Neuron (in vitro differentiated cells): ENCODE data around the gene PPARA.

Experiments
- H2AFZ ChIP-seq: one replicate; pipeline ENCODE4 v1.6.1; 2013; ENCODE audit warnings: low read depth, mild to moderate bottlenecking, inconsistent platforms, low read length, moderate library complexity
- H3K27me3 ChIP-seq: one replicate; pipeline ENCODE4 v1.6.1; 2013; ENCODE audit warnings: low read length; ENCODE audit not compliant: insufficient read depth
- H3K36me3 ChIP-seq: one replicate; pipeline ENCODE4 v1.6.1; 2013; ENCODE audit warnings: low read length; ENCODE audit not compliant: insufficient read depth
- H3K4me1 ChIP-seq: one replicate; pipeline ENCODE4 v1.6.1; 2013; ENCODE audit warnings: low read length; ENCODE audit not compliant: insufficient read depth
- H3K4me3 ChIP-seq: 2 replicates; pipeline ENCODE4 v1.5.1; 2013; ENCODE audit warnings: mild to moderate bottlenecking, low read length, moderate library complexity
- H3K9me3 ChIP-seq: one replicate; pipeline ENCODE4 v1.6.1; 2013; ENCODE audit warnings: low read length

The PPARA gene

DNA sequence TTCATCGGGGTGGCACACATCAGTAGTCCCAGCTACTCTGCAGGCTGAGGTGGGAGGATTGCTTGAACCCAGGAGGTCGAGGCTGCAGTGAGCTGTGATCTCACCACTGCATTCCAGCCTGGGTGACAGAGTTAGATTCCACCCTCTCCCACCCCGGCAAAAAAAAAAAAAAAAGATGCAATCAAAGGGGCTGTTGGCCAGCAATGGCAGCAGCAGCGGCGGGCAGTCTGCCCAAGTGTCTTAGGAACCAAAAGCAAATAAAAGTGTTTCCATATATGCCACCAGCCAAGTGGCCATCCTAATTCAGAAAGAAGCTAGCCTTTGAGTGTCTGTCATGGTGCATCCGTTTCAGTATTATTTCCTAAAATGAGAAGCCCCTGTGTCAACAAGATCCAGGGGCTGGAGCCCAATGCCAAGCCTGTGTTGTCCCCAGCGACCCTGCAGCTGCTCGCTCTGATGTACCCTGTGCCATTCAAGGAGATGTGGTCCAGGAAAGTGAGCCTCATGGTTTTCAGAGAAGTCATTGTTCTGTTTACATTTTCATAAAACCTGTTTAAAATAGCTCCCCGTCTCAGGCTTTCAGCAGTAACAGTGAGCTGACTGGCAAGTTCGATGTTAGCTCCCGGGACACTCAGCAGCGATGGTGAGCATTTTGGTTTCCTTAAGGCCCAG lies 87.3 kb downstream of the PPARA start:
- Histone ChIP-seq H3K36me3 (no peaks in the 10 kb centered on the region), H3K4me1 (no peaks in the 10 kb centered on the region), H3K9me3 (no peaks in the 10 kb centered on the region), H3K4me3 (no peak overlapping the region), H3K27me3 (no peaks in the 10 kb centered on the region), H2AFZ (no peak overlapping the region)

DNA sequence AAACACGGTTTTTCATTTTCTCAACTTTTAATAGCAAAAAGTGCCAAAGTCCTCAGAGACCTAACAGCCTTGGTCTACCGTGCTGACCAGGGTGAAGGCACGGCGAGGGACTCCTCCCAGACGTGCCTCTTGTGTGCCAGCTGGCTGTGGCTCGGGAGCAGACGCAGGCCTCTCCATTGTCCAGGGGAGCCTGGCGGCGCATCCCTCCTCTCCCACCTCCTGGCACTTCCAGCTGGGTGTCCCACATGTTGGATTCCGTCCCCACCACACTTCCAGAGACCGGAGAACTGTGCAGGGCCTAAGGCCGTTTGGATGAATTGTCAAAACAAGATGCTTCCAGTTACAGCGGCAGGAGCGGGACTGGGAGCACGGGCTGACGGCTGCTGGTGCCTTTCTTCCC lies 88.2 kb downstream of the PPARA start:
- Histone ChIP-seq H3K9me3 (no peaks in the 10 kb centered on the region), H3K4me3 (no peak overlapping the region), H2AFZ (no peak overlapping the region), H3K27me3 (no peaks in the 10 kb centered on the region), H3K4me1 (no peaks in the 10 kb centered on the region), H3K36me3 (no peaks in the 10 kb centered on the region)

DNA sequence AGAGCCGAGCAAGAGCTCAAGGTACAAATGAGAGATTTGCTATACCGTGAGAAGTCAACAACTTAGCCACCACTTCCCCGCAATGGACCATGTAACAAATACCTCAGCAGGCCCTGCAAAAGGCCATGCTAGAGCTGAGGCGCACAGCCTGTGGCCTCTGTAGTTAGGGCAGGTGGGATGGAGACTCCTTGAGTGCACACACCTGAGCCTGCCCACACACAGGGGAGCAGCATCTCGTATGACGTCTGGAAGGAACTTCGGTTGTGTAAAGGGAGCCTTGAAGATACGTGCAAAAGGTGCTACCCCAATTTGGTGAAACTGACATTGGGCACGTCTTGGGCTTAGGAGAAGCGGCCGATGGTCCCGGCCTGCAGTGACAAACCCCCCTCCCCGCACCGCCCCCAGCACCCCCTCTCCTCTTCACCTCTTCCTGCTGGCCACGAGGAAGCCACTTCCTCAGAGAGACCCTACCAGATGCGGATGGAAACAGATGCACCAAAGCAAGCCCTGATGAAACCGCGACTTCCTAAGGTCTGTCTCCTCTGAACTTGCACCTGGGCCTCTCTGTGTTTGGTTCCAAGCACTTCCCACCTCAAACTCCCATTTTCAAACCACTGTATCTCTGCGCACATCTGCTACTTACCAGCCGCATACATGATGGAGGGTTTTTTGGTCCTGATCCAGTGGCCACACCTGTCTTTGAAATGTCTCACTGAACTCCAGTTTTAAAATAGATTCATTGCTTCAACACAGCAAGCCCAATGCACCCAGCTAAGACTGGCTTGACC lies 89.1 kb downstream of the PPARA start:
- Histone ChIP-seq H3K4me1 (no peaks in the 10 kb centered on the region), H3K27me3 (no peaks in the 10 kb centered on the region), H2AFZ (no peak overlapping the region), H3K36me3 (peaks cover 5% of the 10 kb centered on the region), H3K9me3 (no peaks in the 10 kb centered on the region), H3K4me3 (no peak overlapping the region)

DNA sequence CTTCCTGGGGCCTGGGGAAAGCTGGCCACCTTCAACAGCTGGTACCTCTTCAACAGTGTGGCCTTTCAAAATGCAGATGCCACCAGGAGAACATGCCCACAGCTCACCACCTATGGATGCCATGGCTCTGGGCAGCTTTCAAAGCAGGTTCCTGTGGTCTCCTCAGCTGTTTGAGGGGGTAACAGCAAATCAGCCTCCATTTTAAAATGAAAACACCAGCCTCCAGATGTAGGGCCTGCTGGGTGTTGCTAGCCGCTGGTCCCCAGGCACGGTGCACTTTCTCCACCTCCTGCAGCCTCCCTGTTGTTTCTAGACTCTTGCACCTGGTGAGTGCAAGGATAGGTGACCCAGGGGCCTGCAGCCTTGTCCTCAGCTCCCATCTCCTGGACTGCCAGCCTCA lies 89.7 kb downstream of the PPARA start:
- H3K4me3 ChIP-seq, result no peak overlapping the region
- peaks cover 10% of the 10 kb centered on the region for H3K36me3 ChIP-seq
- no peak overlapping the region for H2AFZ ChIP-seq
- H3K4me1 ChIP-seq, result no peaks in the 10 kb centered on the region
- no peaks in the 10 kb centered on the region for H3K27me3 ChIP-seq
- no peaks in the 10 kb centered on the region for H3K9me3 ChIP-seq

DNA sequence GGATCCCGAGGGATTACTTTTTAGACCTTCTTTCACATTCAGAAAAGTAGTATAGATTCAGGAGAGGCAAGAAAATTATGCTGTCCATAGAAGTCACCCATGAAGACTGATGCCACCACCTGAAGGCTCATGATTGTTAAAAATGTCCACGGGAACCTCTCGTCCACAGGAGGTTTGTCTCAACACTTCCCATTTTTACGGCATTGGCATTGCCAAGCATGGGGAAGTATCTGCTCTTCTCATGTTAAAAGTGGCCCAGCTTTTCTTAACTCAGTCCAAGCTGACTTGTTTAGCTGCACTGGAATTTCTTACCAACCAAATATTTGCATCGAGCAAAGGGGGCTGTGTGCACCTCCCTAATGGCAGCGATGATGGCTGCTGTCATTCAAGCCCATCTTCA lies 90.2 kb downstream of the PPARA start:
- Histone ChIP-seq H3K27me3 (no peaks in the 10 kb centered on the region), H3K36me3 (peaks cover 10% of the 10 kb centered on the region), H2AFZ (no peak overlapping the region), H3K4me1 (no peaks in the 10 kb centered on the region), H3K9me3 (no peaks in the 10 kb centered on the region), H3K4me3 (no peak overlapping the region)

DNA sequence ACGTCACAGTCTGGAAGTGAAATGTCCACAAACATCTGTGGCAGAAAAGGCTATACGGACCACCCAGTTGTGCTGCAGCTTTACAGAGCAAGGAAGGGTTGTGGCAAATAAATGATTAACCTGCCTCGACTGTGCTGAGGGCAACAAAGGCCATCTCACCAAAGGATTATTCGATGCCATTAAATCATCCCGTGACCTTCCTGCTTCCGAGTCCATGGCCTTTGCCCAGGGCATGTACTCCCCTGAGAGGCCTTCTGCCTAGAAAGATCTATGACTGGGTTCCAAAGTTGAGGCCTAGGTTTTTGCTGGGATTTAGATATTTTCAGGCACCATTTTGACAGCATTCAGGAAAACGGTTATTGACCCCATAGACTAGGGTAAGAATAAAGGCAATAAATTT lies 90.6 kb downstream of the PPARA start:
- H3K36me3 ChIP-seq, result peaks cover 10% of the 10 kb centered on the region
- no peaks in the 10 kb centered on the region for H3K27me3 ChIP-seq

DNA sequence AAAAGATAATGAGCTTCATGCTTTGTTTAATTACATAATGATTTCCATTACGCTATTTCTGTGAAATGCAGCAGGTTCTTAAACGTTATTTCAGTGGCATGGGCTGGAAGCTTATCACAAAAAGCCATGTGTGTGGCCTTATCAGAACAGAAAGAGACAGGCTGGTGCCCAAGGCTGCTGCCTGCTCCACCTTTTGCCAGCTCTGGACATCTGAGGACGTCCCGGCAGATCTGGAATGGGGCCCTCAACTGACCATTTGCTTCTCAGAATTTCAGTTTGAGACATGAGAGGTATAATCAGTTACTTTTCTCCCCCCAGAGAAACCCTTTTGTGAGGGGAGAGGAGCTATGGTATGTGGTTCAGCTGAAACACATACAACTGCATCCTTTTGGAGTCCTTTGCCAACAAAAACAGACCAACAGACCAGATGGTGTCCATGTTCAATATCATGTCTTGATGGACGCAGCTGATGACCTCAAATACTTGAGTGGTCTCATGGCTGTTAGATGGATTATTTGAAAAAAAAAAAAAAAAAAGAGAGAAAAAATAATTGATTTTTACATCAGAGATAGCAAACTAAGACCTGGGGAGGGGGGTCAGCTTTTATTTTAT lies 91.2 kb downstream of the PPARA start:
- Histone ChIP-seq H3K4me1 (no peaks in the 10 kb centered on the region), H3K4me3 (no peak overlapping the region), H3K9me3 (no peaks in the 10 kb centered on the region), H2AFZ (no peak overlapping the region), H3K36me3 (peaks cover 10% of the 10 kb centered on the region), H3K27me3 (no peaks in the 10 kb centered on the region)

More for the DNA sequence above, 90.6 kb downstream of the PPARA start:
- Histone ChIP-seq H3K4me1 (no peaks in the 10 kb centered on the region), H3K4me3 (no peak overlapping the region), H2AFZ (no peak overlapping the region), H3K9me3 (no peaks in the 10 kb centered on the region)

DNA sequence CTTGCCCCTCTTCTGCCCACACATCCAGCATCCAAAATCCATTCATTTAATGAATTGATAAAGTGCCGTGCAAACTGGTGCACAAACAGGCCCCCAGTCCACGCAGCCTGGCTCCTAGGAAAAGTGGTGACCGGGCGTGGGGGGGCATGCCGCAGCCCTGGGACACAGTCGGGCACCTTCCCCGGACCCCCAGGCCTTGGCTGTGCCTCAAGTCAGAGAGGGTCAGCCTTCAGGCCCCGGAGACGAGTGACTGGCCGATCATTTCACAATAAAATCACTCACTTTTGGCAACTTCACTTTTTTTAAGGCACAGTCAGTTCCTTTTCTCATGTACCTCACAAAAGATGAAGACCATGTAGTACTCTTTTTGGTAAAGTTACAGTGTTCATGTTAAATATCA lies 91.8 kb downstream of the PPARA start:
- H2AFZ ChIP-seq, result no peak overlapping the region
- H3K4me3 ChIP-seq, result no peak overlapping the region
- no peaks in the 10 kb centered on the region for H3K27me3 ChIP-seq
- H3K36me3 ChIP-seq, result peaks cover 10% of the 10 kb centered on the region
- H3K9me3 ChIP-seq, result no peaks in the 10 kb centered on the region
- H3K4me1 ChIP-seq, result no peaks in the 10 kb centered on the region

DNA sequence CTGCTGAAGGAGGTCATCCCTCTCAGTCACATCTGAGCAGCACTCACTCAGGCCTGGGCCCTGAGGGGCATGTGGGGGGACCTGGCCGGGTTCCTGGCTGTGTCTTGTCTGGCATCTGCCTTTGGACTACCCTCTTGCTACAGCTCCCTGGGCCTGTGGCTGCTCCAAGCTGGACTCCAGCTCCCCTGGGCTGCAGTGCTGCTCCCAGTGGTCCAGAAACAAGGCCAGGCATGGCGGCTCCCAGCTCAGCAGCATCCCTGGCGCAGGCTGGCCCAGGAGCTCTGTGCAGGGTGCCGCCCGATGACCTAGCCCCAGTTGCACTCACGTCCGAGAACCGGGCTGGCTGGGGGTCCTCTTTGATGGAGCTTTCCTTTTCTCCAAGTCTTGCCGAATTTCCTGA lies 94.4 kb downstream of the PPARA start:
- H3K27me3 ChIP-seq, result no peaks in the 10 kb centered on the region
- H3K4me1 ChIP-seq, result peaks cover 5% of the 10 kb centered on the region
- H3K4me3 ChIP-seq, result no peak overlapping the region
- no peak overlapping the region for H2AFZ ChIP-seq
- peaks cover 10% of the 10 kb centered on the region for H3K36me3 ChIP-seq
- no peaks in the 10 kb centered on the region for H3K9me3 ChIP-seq

DNA sequence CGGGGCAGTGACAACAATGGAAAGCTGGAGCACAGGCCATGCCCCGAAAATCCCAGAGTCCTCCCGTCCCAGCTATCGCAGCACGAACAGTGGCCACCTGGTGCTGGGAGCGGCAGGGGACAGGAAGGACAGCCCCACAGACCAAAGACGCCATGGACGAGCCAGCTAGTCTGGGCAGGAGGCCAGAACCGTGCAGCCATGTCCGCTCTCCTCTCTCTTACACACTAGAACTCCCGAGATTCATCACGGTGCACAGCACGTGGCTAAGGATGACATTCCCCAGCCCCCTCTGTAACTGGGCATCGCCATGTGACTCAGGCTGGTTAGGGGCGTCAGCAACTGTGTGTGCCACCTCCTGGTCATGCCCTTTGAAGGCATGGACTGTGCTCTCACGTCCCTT lies 95.2 kb downstream of the PPARA start:
- no peaks in the 10 kb centered on the region for H3K9me3 ChIP-seq
- H2AFZ ChIP-seq, result no peak overlapping the region
- H3K36me3 ChIP-seq, result peaks cover 10% of the 10 kb centered on the region

DNA sequence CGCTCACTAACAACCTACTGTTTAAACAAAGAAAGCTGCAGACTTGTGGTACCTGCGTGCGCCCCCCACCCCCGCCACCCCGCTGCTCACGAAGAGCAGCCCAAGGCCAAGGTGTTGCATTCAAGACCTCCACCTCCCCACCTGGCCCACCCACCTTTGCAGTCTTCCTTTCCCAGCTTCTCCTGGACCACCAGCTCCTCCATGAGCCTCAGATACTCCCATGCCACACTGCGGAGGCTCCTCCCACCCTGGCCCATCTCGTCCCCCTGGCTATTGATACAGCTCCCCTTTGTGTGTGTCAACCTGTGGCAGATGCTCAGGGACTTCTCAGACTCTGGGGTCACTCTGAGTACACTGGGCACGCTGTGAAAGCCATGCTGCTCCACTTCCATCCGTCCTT lies 95.9 kb downstream of the PPARA start:
- no peak overlapping the region for H2AFZ ChIP-seq
- H3K36me3 ChIP-seq, result peaks cover 10% of the 10 kb centered on the region
- H3K9me3 ChIP-seq, result no peaks in the 10 kb centered on the region
- H3K4me3 ChIP-seq, result no peak overlapping the region
- peaks cover 8% of the 10 kb centered on the region for H3K4me1 ChIP-seq
- H3K27me3 ChIP-seq, result no peaks in the 10 kb centered on the region

More for the DNA sequence above, 95.2 kb downstream of the PPARA start:
- Histone ChIP-seq H3K27me3 (no peaks in the 10 kb centered on the region), H3K4me3 (no peak overlapping the region), H3K4me1 (peaks cover 6% of the 10 kb centered on the region)

DNA sequence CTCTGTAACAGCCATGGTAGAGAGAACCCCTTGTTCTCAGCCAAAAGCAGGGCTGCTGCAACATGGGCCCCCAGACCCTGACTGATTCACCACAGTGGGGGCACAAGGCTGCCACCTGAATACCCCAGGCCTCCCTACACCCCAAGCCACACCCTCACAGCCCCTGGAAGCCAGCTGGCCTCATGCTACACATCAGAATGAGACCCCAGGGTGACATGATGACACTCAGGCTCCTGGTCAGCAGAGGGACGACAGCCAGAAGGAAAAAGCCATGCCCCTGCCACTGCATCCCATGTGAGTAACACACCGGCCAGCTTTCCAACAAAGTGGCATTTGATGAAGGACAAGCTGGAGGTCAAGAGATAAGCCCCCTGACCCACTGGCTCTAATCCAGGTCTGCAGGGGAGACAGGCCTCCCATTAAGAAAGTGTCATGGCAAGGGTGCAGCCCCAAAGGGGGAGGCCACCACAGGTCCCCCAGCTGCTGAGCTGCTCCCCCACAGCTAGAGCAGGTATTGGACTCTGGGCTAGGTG lies 97.2 kb downstream of the PPARA start:
- Histone ChIP-seq H3K27me3 (no peaks in the 10 kb centered on the region), H3K4me3 (no peak overlapping the region), H3K4me1 (peaks cover 8% of the 10 kb centered on the region), H3K9me3 (no peaks in the 10 kb centered on the region), H2AFZ (no peak overlapping the region), H3K36me3 (peaks cover 10% of the 10 kb centered on the region)

DNA sequence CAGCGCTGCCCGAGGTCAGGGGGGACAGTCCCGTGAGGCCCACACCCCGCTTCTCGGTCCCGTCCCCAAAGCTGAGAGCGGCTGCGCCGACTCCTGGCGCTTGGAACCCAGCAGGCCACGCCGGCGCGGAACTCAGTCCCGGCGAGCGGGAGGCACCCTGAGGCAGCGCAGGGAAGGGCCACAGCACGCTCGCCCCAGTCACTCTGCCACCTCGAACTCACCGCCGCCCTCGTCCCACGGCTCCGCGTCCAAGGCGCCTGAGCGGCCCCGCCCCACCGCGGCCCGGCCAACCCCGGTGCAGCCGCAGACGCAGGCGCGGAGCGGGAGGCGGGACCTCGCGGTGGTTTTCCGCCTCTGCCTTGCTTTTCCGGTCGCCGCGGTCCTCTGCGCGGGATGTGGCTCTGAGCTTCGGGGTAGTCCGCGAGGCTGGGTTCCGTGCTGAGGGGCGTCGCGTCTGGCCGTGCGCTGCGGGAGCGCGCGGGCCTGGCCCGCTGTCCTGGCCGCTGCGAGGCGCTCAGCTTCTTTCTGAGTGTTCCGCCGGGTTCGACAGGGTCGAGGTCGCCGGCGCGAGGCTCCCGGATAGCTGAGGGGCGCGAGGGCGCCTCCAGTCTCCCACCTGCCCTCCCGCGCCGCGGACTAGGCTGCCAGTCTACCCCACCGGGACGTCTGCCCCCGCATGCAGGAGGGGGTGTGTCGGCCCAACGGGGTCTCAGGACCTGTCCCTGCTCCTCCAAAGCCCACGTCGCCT lies 99.9 kb downstream of the PPARA start, which contains the start of gene CDPF1:
Gene CDPF1, minus strand, starts transcription at position 259 of the 748 bp plus-strand sequence. CDS start 2,009 bp downstream, outside the sequence.
- Histone ChIP-seq H2AFZ (peak within 1 kb of the TSS; percentile 91), H3K4me1 (peaks cover 8% of the 10 kb centered on the region), H3K9me3 (no peaks in the 10 kb centered on the region), H3K4me3 (peak within 1 kb of the TSS; percentile 97), H3K27me3 (no peaks in the 10 kb centered on the region), H3K36me3 (no peaks in the 10 kb centered on the region)
